ENCODE data around the gene METTL18.
"Not testable (repeated sequence)": the region's sequence is repeated elsewhere in the genome, so short reads cannot be mapped to it uniquely, and the experiment has no call there.

Gene METTL18

GRCh38 chr1:169794530-169795416, at the start of gene METTL18:
Gene METTL18, minus strand, starts transcription at chr1:169794907. Its CDS starts 1,212 bp downstream, at chr1:169793695.
- DNase-seq: peak; percentile 82 to 88

DNA sequence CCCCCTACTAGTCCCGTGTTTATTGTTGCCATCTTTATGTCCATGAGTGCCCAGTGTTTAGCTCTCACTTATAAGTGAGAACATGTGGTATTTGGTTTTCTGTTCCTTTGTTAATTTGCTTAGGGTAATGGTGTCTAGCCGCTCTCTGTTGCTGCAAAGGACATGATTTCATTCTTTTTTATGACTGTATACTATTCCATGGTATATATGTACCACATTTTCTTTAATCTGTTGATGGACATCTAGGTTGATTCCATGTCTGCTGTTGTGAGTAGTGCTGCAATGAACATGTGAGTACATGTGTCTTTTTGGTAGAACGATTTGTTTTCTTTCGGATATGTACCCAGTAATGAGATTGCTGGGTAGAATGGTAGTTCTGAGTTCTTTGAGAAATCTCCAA, 44.2 kb upstream of the METTL18 start:
- DNase-seq: no peak

GRCh38 chr1:169836198-169836597, 41.5 kb upstream of the METTL18 start:
- DNase-seq: no peak

- DNase-seq: no peak
These were observed 40.9 kb upstream of the METTL18 start for GRCh38 chr1:169835647-169836046.

DNA sequence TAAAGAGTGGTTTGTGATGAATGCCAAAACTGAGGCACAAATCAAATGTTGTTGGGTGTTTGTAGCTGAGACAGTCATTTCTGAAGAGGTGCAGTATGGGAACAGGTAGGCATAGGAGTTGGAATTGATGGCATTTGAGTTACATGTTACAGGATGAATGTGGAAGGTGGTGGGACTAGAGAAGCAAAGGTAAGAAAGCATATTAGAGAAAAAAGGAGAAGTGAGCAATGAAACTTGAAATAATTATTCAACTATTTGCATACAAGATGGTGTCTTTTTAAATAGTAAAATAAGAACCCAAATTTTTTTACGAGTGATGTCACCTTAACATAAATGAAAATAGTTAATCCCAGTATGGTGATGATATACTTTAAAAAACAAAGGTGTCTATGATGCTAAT, 40.2 kb upstream of the METTL18 start:
- no peak for DNase-seq

DNA sequence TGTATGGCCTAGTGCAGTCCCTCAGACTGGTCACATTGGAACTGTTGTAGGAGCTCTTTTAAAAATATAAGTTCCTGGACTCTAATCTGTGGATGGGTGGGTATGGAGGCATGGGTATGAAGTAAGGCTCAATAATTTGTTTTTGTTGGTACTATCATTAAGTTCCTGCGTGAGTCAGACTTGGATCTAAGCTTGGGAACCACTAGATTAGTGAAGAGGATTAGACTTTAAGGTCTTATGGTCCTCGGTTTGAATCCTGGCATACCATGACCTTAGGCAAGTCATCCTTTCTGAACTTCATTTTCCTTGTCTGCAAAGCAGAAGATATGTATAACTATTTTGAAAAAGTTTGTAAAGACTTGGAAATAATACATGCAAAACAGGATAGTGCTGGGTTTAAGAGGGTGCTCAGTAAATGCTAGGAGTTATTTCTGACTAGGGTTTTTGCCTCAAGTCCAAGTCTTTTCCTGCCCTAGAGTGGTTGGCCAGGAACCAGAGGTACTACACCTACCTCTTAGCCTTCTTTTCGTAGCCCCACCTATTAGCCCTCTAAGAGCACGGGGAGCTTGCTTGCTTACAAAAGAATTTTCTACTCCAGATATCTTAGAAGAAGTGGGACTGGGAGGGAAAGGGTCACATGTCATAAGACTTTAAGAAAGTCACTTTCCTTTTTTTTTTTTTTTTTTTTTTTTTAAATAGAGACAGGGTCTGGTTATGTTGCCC, 38.6 kb upstream of the METTL18 start:
- no peak for DNase-seq

GRCh38 chr1:169829671-169830070, 35.0 kb upstream of the METTL18 start:
- DNase-seq: no peak

GRCh38 chr1:169824153-169824552, 29.4 kb upstream of the METTL18 start:
- DNase-seq: no peak

GRCh38 chr1:169821500-169821899, 26.8 kb upstream of the METTL18 start:
- DNase-seq: no peak

GRCh38 chr1:169816617-169817016, 21.9 kb upstream of the METTL18 start:
- DNase-seq: no peak

DNA sequence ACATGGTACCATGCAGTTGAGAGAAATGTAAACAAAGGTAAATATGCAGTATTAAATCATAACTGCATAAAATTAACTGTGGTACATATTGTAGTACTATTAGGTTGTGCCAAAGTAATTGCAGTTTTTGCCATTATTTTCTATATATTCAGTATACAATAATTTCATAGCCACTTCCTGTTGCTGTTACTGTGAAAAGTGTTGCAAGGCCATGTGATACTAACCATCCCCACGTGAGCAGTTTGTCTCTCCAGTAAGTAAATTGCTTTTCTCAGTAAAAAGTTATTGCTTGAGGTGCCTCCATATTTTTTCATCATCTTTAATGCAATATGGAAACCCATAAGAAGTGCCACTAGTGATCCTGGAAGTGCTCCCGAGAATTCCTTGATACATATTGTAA, 19.6 kb upstream of the METTL18 start:
- DNase-seq: no peak

- DNase-seq: no peak
These were observed 17.4 kb upstream of the METTL18 start for GRCh38 chr1:169812131-169812530.

GRCh38 chr1:169811418-169812035, 16.8 kb upstream of the METTL18 start:
- DNase-seq: not testable (repeated sequence)

DNA sequence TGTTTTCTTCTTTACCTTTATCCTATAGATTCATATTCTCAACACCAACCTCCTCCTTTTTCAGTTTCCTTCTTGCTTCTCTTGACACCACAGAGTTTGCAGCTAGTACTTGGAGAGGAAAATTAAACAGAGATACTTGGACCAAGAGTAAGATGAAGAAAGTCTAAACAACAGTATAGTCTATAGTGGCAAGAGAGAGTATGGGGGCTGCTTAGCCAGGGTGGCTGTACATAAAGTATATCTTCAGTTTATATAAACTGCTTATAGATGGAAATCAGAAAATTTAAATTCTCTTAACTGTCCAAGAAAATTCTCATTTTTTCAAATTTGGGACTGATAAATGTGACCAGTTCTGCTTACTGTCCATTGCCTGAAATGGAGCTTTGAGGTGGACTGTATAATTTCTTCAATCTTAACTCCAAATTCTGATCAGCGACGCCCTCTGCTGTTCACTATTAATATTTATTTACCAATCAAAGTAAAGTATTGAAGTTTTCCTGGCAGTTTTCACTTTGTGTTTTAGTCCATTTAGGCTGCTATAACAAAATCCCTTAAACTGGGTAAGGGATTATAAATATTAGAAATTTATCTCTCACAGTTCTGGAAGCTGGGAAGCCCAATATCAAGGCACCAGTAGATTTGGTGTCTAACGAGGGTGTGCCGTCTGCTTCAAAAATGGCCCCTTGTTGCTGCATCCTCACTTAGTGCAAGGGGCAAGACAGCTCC, 14.8 kb upstream of the METTL18 start:
- DNase-seq: peak; percentile 54 to 62

DNA sequence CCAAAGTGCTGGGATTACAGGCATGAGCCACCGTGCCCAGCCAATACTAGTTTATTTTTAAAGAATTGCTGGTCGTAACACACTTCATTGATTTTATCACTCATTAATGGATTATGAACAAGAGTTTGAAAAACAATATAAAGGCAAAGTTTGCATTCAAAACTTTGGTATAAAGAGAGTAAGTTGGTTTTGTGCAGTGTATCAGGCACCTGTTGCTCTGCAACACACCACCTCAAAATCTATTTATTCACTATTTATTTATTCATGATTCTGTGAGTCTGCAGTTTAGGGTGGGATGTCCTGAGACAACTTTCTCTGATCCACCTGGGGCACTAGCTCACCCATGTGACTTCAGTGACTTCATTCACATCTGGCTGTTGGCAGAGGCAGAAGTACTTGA, 10.2 kb upstream of the METTL18 start:
- DNase-seq: no peak

- DNase-seq: peak; percentile 12 to 22
These were observed 8.2 kb upstream of the METTL18 start for GRCh38 chr1:169802888-169803287.

- DNase-seq: no peak
These were observed 2.6 kb upstream of the METTL18 start for GRCh38 chr1:169797281-169797680.

GRCh38 chr1:169796274-169796810, 1.6 kb upstream of the METTL18 start:
- DNase-seq: no peak

DNA sequence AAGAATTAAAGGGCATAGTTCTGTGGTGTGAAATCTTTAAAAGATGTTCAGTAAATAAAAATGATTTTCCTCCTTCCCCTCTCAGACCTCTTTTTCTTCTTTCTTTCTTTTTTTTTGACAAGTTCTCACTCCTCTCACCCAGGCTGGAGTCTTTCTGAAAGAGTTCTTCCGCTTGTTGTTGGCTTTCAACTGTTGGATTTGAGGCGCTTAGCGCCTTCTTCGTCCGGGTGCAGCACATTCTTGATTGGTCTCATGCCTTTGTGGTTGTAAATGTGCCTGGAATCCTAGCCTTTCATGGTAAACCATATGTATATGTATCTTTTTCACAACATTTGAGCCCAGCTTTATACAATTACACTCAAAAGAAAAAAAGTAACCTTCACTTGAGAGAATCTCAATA, 980 bp upstream of the METTL18 start:
- peak; percentile 10 to 21 for DNase-seq

- DNase-seq: no peak
These were observed 977 bp downstream of the METTL18 start for GRCh38 chr1:169793730-169794129.

DNA sequence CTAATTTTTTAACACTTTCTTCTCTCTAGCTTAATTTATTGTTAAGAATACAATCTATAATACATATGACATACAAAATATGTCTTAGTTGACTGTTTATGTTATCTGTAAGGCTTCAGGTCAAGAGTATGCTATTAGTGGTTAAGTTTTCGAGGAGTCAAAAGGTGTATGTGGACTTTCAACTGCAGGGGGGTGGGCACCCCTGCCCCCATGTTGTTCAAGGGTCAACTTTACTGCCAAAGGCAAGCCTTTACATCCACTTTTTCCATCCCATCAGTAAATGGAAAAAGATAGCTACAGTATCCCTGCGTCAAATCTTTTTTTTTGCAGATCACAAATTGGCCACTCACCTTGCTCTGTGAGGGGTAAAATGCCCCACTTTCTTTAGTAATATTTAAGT, 6.3 kb downstream of the METTL18 start:
- DNase-seq: no peak

DNA sequence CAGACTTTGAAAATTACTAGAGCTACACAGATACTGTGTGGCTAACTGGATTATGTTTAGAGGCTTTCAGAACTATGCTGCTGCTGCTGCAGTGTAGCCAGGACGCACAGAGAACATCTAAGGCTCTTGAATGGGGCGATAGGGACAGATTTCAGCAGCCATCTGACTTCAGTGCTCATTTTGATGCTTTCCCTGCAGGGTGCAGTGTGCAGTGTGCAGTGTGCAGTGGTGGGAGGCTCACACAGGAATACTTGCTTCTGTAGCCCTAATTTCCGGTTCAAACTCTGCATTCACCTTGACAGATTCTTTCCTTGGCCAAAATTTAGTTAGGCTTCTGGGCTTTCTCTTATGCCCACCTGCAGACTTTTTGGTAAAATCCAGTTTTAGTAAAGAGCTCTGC, 7.7 kb downstream of the METTL18 start:
- DNase-seq: no peak

DNA sequence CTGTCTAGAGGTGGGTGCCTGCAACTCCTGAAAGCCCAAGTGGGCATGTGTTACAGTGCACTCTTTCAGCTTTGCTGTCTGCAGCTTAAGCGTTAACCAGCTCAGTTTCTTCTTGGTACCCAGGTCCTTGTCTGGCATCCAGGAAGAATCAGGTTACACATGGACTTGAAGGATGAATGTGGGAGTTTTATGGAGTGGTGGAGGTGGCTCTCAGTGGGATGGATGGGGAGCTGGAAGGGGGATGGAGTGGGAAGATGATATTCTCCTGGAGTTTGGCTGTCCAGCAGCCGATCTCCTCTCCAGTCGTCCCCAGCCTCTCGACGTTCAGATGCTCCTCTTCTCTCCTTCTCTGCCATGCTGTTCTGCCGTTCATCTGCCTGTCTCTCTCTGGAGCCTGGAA, 9.4 kb downstream of the METTL18 start:
- no peak for DNase-seq
